T-helper 2 cell treated with Interferon-gamma antibody and Interleukin-4, amounts not matched to agents 5 μg/mL and 100 μg/mL, for 36 hours (primary cell): ENCODE data around the gene MAB21L3.

Experiments
- DNase-seq: peaks from one replicate; pipeline ENCODE4 v3.0.0; 2021; ENCODE audit warnings: low spot score
- H3K27ac Mint-ChIP-seq: one replicate; pipeline ENCODE4 v1.8.0; 2021; ENCODE audit warnings: mild to moderate bottlenecking, mixed read lengths
- H3K27me3 Mint-ChIP-seq: one replicate; pipeline ENCODE4 v1.8.0; 2021; ENCODE audit warnings: low read depth, mixed read lengths
- H3K36me3 Mint-ChIP-seq: one replicate; pipeline ENCODE4 v1.8.0; 2021; ENCODE audit warnings: low read depth, mixed read lengths
- H3K4me1 Mint-ChIP-seq: one replicate; pipeline ENCODE4 v1.8.0; 2021; ENCODE audit warnings: low read depth, mixed read lengths
- H3K4me3 Mint-ChIP-seq: one replicate; pipeline ENCODE4 v1.8.0; 2022; ENCODE audit warnings: mild to moderate bottlenecking, moderate library complexity, mixed read lengths
- H3K9me3 Mint-ChIP-seq: one replicate; pipeline ENCODE4 v1.8.0; 2021; ENCODE audit warnings: mixed read lengths

MAB21L3 gene

GRCh38 chr1:116159177-116159576 is 48.0 kb downstream of the MAB21L3 start:
- Mint-ChIP-seq H3K36me3 (no peaks in the 10 kb centered on the region), H3K4me3 (no peak overlapping the region), H3K4me1 (no peaks in the 10 kb centered on the region), H3K27me3 (peaks cover 44% of the 10 kb centered on the region), H3K27ac (no peak overlapping the region), H3K9me3 (no peaks in the 10 kb centered on the region)
- DNase-seq = no peak

GRCh38 chr1:116159611-116160010 is 48.4 kb downstream of the MAB21L3 start:
- no peak overlapping the region for H3K4me3 Mint-ChIP-seq
- peaks cover 39% of the 10 kb centered on the region for H3K27me3 Mint-ChIP-seq
- H3K9me3 Mint-ChIP-seq = no peaks in the 10 kb centered on the region
- no peak overlapping the region for H3K27ac Mint-ChIP-seq
- no peaks in the 10 kb centered on the region for H3K4me1 Mint-ChIP-seq
- DNase-seq = no peak
- H3K36me3 Mint-ChIP-seq = no peaks in the 10 kb centered on the region

GRCh38 chr1:116161390-116161789 is 50.2 kb downstream of the MAB21L3 start:
- H3K27ac Mint-ChIP-seq = no peak overlapping the region
- H3K4me1 Mint-ChIP-seq = no peaks in the 10 kb centered on the region
- no peak overlapping the region for H3K4me3 Mint-ChIP-seq
- H3K27me3 Mint-ChIP-seq = peaks cover 28% of the 10 kb centered on the region
- H3K36me3 Mint-ChIP-seq = no peaks in the 10 kb centered on the region
- H3K9me3 Mint-ChIP-seq = no peaks in the 10 kb centered on the region
- DNase-seq = no peak

GRCh38 chr1:116161877-116162390 is 50.7 kb downstream of the MAB21L3 start:
- Mint-ChIP-seq H3K9me3 (no peaks in the 10 kb centered on the region), H3K4me1 (no peaks in the 10 kb centered on the region), H3K36me3 (no peaks in the 10 kb centered on the region), H3K27ac (no peak overlapping the region), H3K27me3 (peaks cover 24% of the 10 kb centered on the region), H3K4me3 (no peak overlapping the region)
- DNase-seq = no peak

- DNase-seq = no peak
- Mint-ChIP-seq H3K27me3 (peaks cover 23% of the 10 kb centered on the region), H3K27ac (no peak overlapping the region), H3K4me3 (no peak overlapping the region), H3K4me1 (peaks cover 3% of the 10 kb centered on the region), H3K36me3 (no peaks in the 10 kb centered on the region), H3K9me3 (no peaks in the 10 kb centered on the region)
These were observed 52.3 kb downstream of the MAB21L3 start for GRCh38 chr1:116163533-116163932.

- Mint-ChIP-seq H3K4me3 (no peak overlapping the region), H3K27ac (no peak overlapping the region), H3K9me3 (no peaks in the 10 kb centered on the region), H3K27me3 (peaks cover 19% of the 10 kb centered on the region), H3K36me3 (no peaks in the 10 kb centered on the region), H3K4me1 (peaks cover 8% of the 10 kb centered on the region)
- no peak for DNase-seq
These were observed 53.0 kb downstream of the MAB21L3 start for GRCh38 chr1:116164150-116164549.

GRCh38 chr1:116164604-116165368 is 53.6 kb downstream of the MAB21L3 start:
- no peak for DNase-seq
- H3K27me3 Mint-ChIP-seq = peaks cover 12% of the 10 kb centered on the region
- H3K27ac Mint-ChIP-seq = no peak overlapping the region
- no peak overlapping the region for H3K4me3 Mint-ChIP-seq
- H3K9me3 Mint-ChIP-seq = no peaks in the 10 kb centered on the region
- H3K4me1 Mint-ChIP-seq = peaks cover 10% of the 10 kb centered on the region
- no peaks in the 10 kb centered on the region for H3K36me3 Mint-ChIP-seq

GRCh38 chr1:116165572-116165971 is 54.4 kb downstream of the MAB21L3 start:
- no peaks in the 10 kb centered on the region for H3K36me3 Mint-ChIP-seq
- H3K4me3 Mint-ChIP-seq = no peak overlapping the region
- peaks cover 10% of the 10 kb centered on the region for H3K4me1 Mint-ChIP-seq
- DNase-seq = no peak
- H3K27ac Mint-ChIP-seq = no peak overlapping the region
- H3K9me3 Mint-ChIP-seq = no peaks in the 10 kb centered on the region
- peaks cover 8% of the 10 kb centered on the region for H3K27me3 Mint-ChIP-seq

- peaks cover 8% of the 10 kb centered on the region for H3K27me3 Mint-ChIP-seq
- DNase-seq = no peak
- no peak overlapping the region for H3K27ac Mint-ChIP-seq
- no peaks in the 10 kb centered on the region for H3K9me3 Mint-ChIP-seq
- peaks cover 10% of the 10 kb centered on the region for H3K4me1 Mint-ChIP-seq
- no peaks in the 10 kb centered on the region for H3K36me3 Mint-ChIP-seq
- no peak overlapping the region for H3K4me3 Mint-ChIP-seq
These were observed 54.9 kb downstream of the MAB21L3 start for GRCh38 chr1:116166011-116166571.

- DNase-seq = no peak
- H3K27me3 Mint-ChIP-seq = peaks cover 8% of the 10 kb centered on the region
- H3K9me3 Mint-ChIP-seq = no peaks in the 10 kb centered on the region
- H3K4me3 Mint-ChIP-seq = no peak overlapping the region
- no peak overlapping the region for H3K27ac Mint-ChIP-seq
- no peaks in the 10 kb centered on the region for H3K36me3 Mint-ChIP-seq
- H3K4me1 Mint-ChIP-seq = peaks cover 10% of the 10 kb centered on the region
These were observed 55.5 kb downstream of the MAB21L3 start for GRCh38 chr1:116166655-116167054.

- Mint-ChIP-seq H3K27ac (peak overlapping the region; percentile 51), H3K4me1 (peaks cover 10% of the 10 kb centered on the region), H3K4me3 (peak overlapping the region; percentile 81), H3K27me3 (peaks cover 12% of the 10 kb centered on the region), H3K9me3 (no peaks in the 10 kb centered on the region), H3K36me3 (no peaks in the 10 kb centered on the region)
- no peak for DNase-seq
These were observed 56.6 kb downstream of the MAB21L3 start for GRCh38 chr1:116167625-116168276.

GRCh38 chr1:116168277-116169032 is 57.3 kb downstream of the MAB21L3 start:
- Mint-ChIP-seq H3K36me3 (no peaks in the 10 kb centered on the region), H3K27me3 (peaks cover 9% of the 10 kb centered on the region), H3K27ac (no peak overlapping the region), H3K9me3 (no peaks in the 10 kb centered on the region), H3K4me3 (peak overlapping the region; percentile 81), H3K4me1 (peaks cover 10% of the 10 kb centered on the region)
- peak; percentile 75 for DNase-seq

GRCh38 chr1:116169898-116170297 is 58.7 kb downstream of the MAB21L3 start:
- Mint-ChIP-seq H3K4me1 (peaks cover 10% of the 10 kb centered on the region), H3K27ac (no peak overlapping the region), H3K36me3 (no peaks in the 10 kb centered on the region), H3K9me3 (no peaks in the 10 kb centered on the region), H3K4me3 (no peak overlapping the region), H3K27me3 (peaks cover 9% of the 10 kb centered on the region)
- no peak for DNase-seq
